ENCODE data around the gene ATP6V0E1.

Gene ATP6V0E1

DNA sequence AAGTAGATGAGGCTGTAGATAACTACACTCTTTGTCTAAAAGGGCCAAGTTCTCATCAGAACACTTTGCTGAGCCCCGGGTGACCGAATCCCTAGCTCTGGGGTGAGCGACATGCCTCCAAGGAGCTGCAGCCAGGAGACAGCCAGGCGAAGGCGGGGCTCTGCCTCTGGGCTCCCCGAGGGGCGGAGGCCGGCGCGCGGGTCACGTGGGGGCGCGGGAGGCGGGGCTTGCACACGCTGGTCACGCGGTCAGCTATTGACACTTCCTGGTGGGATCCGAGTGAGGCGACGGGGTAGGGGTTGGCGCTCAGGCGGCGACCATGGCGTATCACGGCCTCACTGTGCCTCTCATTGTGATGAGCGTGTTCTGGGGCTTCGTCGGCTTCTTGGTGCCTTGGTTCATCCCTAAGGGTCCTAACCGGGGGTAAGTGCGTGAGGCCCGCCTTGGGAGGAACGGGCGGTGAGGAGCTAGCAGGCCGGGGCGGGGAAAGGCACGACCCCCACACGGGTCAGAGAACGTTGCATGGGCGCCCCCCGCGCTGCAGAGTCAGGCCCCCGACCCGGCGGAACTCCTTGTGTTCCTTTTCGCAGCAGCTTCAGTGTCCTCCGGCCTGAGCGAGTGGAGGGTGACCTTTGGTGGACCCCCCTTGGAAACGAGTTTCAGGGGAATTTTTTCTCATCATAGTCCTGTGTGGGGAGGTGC, at the start of gene ATP6V0E1:
Gene ATP6V0E1 (plus strand): TSS at position 230 of the 702 bp plus-strand sequence. CDS start 90 bp downstream, at position 320.
- peak within 1 kb of the TSS; percentile 98 for H3K4me3 ChIP-seq (ENCODE audit: low read depth, low read length)
- no peak for TF ChIP-seq CTCF (IDR thresholded peaks at IDR 0.05; ENCODE audit: low read depth, low read length)

GRCh38 chr5:172935096-172935495, 48.5 kb upstream of the ATP6V0E1 start:
- H3K4me3 ChIP-seq (ENCODE audit: low read depth, low read length): no peak overlapping the region
- no peak for TF ChIP-seq CTCF (IDR thresholded peaks at IDR 0.05; ENCODE audit: low read depth, low read length)

- no peak for TF ChIP-seq CTCF (IDR thresholded peaks at IDR 0.05; ENCODE audit: low read depth, low read length)
- H3K4me3 ChIP-seq (ENCODE audit: low read depth, low read length): no peak overlapping the region
Measured at GRCh38 chr5:172936401-172936800, 47.2 kb upstream of the ATP6V0E1 start.

GRCh38 chr5:172939071-172939470, 44.5 kb upstream of the ATP6V0E1 start:
- peak; percentile 23; the same call in 1 of the 2 replicates for TF ChIP-seq CTCF (IDR thresholded peaks at IDR 0.05; ENCODE audit: low read depth, low read length)
- H3K4me3 ChIP-seq (ENCODE audit: low read depth, low read length): no peak overlapping the region

DNA sequence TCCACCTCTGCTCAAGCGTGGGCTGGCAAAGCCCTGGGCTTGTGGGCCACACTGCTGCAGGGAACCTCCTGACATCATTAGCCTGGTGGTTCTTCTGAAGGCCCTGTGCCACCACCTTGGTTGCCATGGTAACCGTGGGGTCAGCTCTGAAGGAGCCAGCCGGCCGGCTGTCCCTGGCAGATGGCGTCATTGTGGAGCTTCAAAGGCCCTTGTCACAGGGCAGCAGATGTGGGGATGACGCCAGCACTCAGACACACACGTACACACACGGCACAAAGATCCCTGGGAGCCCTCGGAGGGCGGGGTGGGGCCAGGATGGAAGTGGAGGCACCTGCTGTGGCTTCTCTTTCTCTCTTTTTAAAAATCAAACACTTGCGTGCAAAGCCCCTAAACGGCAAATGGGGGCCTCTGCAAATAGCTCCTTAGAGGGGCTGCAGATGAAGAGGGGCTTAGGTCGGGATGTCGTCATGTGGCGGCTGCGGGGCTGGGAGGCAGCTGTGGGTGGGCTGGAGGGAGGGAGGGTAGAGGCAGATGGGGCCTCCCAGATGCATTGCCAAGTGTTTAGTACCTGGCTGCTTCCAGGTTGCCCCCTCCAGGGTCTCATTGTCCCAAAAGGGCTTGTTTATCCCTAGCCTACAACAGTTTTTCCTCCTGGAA, 43.8 kb upstream of the ATP6V0E1 start:
- H3K4me3 ChIP-seq (ENCODE audit: low read depth, low read length): no peak overlapping the region
- TF ChIP-seq CTCF (IDR thresholded peaks at IDR 0.05; ENCODE audit: low read depth, low read length): no peak

DNA sequence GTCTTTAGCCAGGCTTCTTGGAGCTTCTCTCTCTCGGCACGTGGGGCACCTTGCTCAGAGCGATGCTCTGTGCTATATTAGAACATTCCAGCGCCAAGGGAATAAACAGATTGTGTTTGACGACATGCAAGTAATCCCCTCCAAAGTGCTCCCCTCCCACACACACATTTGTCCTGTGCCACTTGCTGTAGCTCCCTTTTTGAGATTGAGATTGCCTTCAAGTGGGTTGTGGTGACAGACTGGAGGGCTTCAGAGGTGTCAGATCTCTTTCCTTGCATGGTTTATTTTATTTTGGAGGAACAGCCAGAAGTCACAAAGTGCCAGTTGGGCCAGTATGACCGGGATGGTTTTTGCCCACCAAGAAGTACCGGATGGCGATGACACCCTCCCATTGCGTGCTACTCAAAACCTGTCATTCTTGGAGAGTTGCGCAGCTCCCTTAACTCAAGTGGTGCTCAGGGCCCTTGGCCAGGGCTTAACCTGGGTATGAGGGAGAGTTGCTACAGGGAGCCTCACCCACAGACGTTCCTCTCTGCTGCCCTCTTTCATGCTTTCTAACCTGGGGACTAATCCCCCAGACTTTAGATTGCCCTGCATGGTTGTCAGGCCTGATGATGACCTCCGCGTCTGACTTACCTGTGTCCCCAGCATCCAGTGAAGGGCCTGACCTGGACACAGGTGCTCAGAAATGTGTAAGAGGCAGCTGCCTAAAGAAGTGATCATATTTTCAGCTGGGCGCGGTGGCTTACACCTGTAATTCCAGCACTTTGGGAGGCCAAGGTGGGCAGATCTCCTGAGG, 43.1 kb upstream of the ATP6V0E1 start:
- no peak for TF ChIP-seq CTCF (IDR thresholded peaks at IDR 0.05; ENCODE audit: low read depth, low read length)
- no peak overlapping the region for H3K4me3 ChIP-seq (ENCODE audit: low read depth, low read length)

Data from WI38 (cell line).